Measurements from ENCODE around the gene NOD2. TPM values are rescaled to one million over a fixed set of nuclear protein-coding genes. Genes with fewer than 3 reads are reported as not detected.

Gene NOD2
- total RNA-seq, 1 experiment from 2014 or later = 5.4 TPM

DNA sequence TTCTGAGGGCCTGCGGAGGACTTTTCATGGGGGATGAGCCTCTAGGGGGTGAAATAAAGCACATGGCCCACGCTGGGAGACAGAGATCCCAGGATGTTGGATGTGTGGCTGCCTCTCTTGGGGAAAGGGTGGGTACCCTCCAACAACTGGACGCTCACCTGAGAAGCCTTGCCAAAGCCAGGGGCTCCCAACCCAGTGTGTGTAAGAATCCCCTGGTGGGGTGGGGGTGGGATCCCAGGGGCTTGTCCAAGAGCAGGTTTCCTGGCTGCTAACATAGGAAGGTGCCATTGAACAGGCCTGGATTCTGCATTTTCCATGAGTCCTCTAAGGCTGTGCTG lies 12.9 kb upstream of the NOD2 start:
- Histone ChIP-seq H3K9me2 (ENCODE audit: insufficient read depth) (no peaks in the 10 kb centered on the region), H3K4me2 (ENCODE audit: low read length) (no peak overlapping the region), H3K27me3 (ENCODE audit: insufficient read depth, low read length) (no peaks in the 10 kb centered on the region), H3K9ac (ENCODE audit: low read length) (no peak overlapping the region), H3K79me2 (ENCODE audit: insufficient read depth, low read length) (no peaks in the 10 kb centered on the region), H3K4me1 (ENCODE audit: control insufficient read depth in 1 of 2, insufficient read depth in 2 of 2, low read length in 2 of 2) (no peaks in the 10 kb centered on the region), H3K36me3 (ENCODE audit: control insufficient read depth in 1 of 2, insufficient read depth in 2 of 2, low read length in 2 of 2) (no peaks in the 10 kb centered on the region), H3K4me3 (replicated peaks in 1 of 2; ENCODE audit: low read depth in 1 of 2, low read length in 2 of 2) (no peak overlapping the region), H3K9me3 (ENCODE audit: control insufficient read depth in 1 of 2, insufficient read depth in 1 of 2, low read depth in 1 of 2, low read length in 2 of 2) (no peaks in the 10 kb centered on the region), H4K20me1 (ENCODE audit: insufficient read depth) (no peaks in the 10 kb centered on the region), H3K27ac (ENCODE audit: low read depth, low read length) (no peak overlapping the region), H2AFZ (ENCODE audit: low read depth, low read length, poor library complexity, severe bottlenecking) (no peak overlapping the region)
- no TSS peak for BruUV-seq (replicated peaks)
- ATAC-seq (no peak), DNase-seq (ENCODE audit: low read depth, low spot score) (no peak)
- ChIA-PET POLR2A (no interaction called here), CTCF (interaction anchor here (1.2 kb wide), 1 partner anchor 15 kb away, joined by 4 read pairs; no protein-coding TSS in a partner anchor), RAD21 (ENCODE audit: low non-redundant PET in 1 of 2, low total read pairs in 2 of 2, uncharacterized antibody in 2 of 2, unreplicated experiment in 2 of 2) (no interaction called here)
- intact Hi-C loops (cut with micrococcal nuclease) = no loop called here
- TF ChIP-seq CBX3 (IDR thresholded peaks at IDR 0.05; ENCODE audit: low read depth) (no peak), EZH2phosphoT487 (IDR thresholded peaks at IDR 0.05; ENCODE audit: borderline replicate concordance) (no peak), SRF (IDR thresholded peaks at IDR 0.05; ENCODE audit: low read depth) (no peak), POLR2AphosphoS5 (IDR thresholded peaks at IDR 0.05; ENCODE audit: low read depth, low read length) (no peak), SIN3A (IDR thresholded peaks at IDR 0.05; ENCODE audit: low read depth) (no peak), ELF1 (IDR thresholded peaks at IDR 0.05; ENCODE audit: borderline replicate concordance, low read depth) (no peak), RAD21 (IDR thresholded peaks at IDR 0.05; ENCODE audit: low read depth) (no peak), REST (IDR thresholded peaks at IDR 0.05; ENCODE audit: low read depth) (no peak), TCF7L2 (IDR thresholded peaks at IDR 0.05; ENCODE audit: borderline replicate concordance, extremely low read depth, insufficient read depth, insufficient read length) (no peak), SP1 (IDR thresholded peaks at IDR 0.05; ENCODE audit: low read depth) (no peak), FOSL1 (IDR thresholded peaks at IDR 0.05; ENCODE audit: low read depth) (no peak), CEBPB (IDR thresholded peaks at IDR 0.05; ENCODE audit: low read depth) (no peak), EZH2 (IDR thresholded peaks at IDR 0.05) (no peak), JUND (IDR thresholded peaks at IDR 0.05) (no peak), CTCF (IDR thresholded peaks at IDR 0.05 in 2 of 3, conservative IDR thresholded peaks at IDR 0.05 in 1 of 3; ENCODE audit: borderline replicate concordance in 1 of 3, insufficient read depth in 1 of 3, low read depth in 2 of 3, low read length in 2 of 3) (no peak), YY1 (IDR thresholded peaks at IDR 0.05; ENCODE audit: extremely low read depth, insufficient replicate concordance, low read depth, low read length) (no peak)
- TF ChIP-seq, protein P1, sequence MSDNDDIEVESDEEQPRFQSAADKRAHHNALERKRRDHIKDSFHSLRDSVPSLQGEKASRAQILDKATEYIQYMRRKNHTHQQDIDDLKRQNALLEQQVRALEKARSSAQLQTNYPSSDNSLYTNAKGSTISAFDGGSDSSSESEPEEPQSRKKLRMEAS (IDR thresholded peaks at IDR 0.05) = no peak
